GM21723 (cell line): ENCODE data around the gene PRRC2A.

ENCODE experiments used
- ATAC-seq: cut with Tn5 transposase; IDR thresholded peaks from one replicate; pipeline ENCODE4 v1.9.1; 2021; ENCODE audit warnings: mild to moderate bottlenecking, moderate library complexity; ENCODE audit not compliant: unreplicated experiment

The PRRC2A gene

DNA sequence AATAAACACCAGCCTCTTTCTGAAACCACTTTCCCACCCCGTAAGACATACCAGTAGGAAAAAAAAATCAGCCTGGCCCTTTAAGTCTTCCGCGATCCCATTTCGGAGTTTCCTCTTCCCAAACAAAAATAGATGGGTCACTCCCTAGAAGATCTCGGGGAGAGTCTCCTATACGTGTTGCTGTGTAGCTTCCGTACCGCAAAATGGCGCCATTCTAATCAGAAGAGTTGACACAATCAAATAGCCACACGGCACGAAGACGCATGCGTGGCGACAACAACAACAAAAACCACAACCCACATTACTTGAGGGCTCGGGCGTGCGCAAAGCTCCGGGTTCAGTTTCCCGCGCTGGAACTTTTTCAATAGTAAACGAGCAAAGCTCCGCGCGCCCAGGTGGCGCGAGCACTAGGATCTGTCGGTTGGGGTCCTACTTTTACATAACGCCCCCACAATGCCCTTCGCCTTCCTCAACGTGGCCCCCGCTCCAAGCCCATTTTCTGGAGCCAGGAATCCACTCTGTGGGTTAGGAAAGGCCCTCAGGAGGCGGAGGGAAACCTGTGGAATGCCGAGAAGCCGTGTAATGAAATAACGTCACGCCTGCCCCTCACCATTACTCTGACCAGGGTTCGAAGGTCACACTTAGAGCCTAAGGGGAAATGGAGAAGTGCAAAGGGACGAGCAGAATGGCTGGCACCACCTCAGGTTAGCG, 44.4 kb downstream of the PRRC2A start, which contains the start of gene GPANK1:
Gene GPANK1, minus strand, starts transcription at position 208 of the 711 bp plus-strand sequence. CDS start 519 bp downstream, outside the sequence.
- ATAC-seq, result peak; percentile 39

DNA sequence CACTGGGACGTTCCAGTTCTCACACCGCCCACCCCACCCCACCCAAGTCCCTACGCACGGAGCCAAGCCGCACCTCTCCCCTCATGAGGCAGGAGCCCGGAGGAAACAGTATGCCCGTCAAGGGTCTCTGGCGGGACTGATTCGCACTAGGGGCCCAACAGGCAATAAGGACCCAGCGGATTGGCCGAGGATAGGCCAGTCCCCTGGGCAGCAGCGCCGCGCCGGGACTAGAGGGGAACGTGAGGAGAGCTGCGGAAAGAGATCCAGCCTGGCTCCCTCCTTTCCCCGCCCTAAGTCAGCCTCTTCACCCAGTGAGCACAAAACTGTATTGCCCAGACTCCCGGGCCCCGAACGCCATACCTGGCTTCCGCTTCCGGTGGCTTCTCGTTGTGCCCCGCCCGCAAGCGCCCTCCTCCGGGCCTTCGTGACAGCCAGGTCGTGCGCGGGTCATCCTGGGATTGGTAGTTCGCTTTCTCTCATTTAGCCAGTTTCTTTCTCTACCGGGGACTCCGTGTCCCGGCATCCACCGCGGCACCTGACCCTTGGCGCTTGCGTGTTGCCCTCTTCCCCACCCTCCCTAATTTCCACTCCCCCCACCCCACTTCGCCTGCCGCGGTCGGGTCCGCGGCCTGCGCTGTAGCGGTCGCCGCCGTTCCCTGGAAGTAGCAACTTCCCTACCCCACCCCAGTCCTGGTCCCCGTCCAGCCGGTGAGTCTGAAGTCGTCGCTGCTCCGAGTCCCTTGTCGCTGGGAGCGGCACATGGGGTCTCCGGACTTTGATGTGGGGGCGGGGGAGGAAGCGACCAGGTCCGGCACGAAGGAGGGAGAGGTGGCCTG, 45.2 kb downstream of the PRRC2A start, which contains the start of gene CSNK2B:
Gene CSNK2B, plus strand, starts transcription at position 580 of the 836 bp plus-strand sequence. CDS start 752 bp downstream, outside the sequence.
- peak; percentile 76 for ATAC-seq

DNA sequence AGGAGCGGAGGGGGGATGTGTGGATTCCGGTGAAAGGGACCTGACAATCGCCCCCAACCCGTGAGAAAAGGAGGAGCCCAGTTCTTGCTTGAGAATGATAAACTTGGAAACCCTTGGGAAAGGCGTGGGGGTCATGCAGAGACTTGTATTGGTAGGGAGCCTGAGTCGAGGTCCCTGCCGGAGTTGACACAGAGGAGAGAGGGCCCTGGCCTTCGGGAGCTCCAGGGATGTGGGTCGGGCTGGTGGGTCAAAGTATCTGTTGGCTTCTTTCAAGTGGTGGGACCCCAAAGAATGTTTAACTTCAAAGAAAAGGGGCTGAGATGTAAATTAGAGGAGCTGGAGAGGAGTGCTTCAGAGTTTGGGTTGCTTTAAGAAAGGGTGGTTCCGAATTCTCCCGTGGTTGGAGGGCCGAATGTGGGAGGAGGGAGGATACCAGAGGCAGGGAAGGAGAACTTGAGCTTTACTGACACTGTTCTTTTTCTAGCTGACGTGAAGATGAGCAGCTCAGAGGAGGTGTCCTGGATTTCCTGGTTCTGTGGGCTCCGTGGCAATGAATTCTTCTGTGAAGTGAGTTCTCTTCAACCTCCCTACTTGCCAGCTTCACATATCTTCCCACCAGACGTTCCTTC, 45.9 kb downstream of the PRRC2A start:
- no peak for ATAC-seq

DNA sequence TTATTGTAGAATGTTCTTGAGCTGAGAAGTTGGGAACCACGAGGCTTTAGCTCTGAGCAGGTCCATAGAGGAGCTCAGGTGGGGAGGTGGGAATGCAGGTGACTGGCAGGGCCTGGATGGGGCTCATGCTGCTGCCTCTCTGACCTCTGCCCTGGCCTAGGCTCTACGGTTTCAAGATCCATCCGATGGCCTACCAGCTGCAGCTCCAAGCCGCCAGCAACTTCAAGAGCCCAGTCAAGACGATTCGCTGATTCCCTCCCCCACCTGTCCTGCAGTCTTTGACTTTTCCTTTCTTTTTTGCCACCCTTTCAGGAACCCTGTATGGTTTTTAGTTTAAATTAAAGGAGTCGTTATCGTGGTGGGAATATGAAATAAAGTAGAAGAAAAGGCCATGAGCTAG, 49.2 kb downstream of the PRRC2A start, which contains the start of gene LY6G5B:
Gene LY6G5B, plus strand, starts transcription at position 301 of the 400 bp plus-strand sequence. CDS start 975 bp downstream, outside the sequence.
- ATAC-seq, result no peak

DNA sequence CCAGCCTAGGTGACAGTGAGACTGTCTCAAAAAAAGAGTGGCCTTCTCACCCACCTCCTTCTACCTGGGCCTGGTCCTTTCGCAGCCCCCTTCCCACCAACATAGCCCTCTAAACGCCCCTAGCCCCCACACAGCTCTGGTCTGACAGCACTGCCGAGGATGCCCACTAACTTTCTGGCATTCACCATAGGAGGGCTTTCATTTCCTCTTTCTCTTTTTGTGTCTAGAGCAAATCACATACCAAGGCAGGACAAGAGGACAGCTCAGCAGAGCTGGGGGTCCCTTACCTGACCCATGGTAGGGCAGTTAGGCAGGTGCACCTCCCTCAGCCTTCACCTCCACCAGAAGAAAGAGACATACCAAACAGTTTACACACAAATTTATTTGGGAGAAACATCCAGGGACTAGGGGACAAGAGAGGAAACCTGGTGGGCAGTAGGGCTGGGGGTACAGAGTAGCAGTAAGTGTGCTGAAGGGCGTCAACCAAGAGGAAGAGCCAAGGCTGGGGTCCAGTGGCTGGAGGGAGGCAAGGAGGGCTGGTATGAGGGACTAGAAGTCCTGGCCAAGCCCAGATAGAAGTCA, 55.9 kb downstream of the PRRC2A start:
- ATAC-seq, result no peak

DNA sequence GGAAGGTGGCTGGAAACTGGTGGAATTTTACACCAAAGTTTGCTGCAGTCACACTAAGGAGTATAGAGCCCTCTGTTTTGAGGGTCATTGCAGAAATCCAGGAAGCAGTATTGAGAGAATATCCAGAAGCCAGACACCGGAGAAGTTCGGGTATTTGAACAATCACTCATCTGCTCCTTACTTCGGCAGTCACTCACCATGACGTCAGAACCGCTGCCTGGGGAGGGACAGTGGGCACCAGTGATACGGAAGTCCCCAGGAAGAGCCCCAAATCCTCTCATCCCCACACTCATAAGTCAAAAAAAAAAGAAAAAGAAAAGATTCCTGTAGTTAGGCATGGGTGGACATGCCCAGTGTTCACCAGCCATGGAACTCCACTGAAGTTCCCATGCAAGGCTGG, 56.4 kb downstream of the PRRC2A start:
- no peak for ATAC-seq

DNA sequence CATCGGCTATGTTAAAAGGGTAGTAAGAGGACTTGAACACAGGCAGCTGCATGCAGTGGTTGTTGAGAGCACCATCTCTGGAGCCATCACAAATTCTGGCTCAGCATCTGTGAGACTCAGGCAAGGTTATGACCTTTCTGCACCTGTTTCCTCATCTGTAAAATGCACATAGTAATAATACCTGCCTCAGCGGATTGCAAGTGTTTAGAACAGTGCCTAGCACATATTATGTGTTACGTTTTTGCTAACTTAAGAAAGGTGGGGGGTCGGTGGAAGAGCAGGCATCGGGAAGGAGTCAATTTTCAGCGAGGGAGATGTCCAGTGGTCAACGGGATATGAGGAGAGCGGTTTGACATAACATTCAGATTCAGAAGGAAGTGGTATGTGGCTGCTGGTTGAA, 57.4 kb downstream of the PRRC2A start:
- ATAC-seq, result no peak

DNA sequence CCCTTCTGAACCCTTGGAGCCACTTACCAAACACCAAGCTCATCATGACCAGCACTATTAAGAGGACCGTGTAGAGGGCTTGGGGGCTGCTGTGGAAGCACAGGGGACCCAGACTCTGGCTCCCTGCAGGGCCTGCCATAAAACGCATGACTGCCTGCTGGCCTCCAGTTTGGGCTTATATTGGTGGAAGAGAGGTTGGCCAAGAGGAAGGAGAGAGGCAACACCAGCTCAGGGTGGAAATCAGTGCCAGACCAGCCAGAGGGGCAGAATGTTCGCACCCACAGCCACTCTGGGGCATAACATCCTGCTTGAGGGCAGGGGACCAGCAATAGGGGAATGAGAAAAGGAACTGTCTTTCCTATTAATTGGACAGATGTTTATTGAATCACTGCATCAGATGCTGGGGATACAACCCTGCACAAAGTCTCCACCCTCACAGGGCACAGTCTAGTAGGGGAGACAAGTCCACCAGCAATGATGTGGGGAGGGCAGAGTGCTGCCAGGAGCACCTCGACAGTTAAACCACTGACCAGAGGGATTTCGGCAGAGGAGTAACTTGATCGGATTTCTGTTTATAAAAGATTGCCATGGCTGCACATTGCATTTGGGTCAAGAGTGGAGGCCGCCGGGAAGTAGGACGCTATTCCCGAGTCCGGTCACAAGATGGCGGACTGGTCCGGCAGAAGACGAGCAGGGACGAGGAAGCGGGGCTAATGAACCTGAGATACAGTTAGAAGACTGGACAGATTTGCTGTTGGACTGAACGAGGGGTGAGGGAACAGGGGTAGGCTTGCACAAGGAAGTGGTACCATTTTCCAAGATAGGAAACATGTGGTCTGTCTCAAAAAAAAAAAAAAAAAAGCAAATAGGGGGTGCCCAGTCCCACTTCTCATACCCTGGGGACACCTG, 60.0 kb downstream of the PRRC2A start, which contains the start of gene LY6G5C:
Gene LY6G5C, minus strand, starts transcription at position 842 of the 909 bp plus-strand sequence. Its CDS starts 694 bp downstream, at position 148.
- peak; percentile 72 for ATAC-seq

DNA sequence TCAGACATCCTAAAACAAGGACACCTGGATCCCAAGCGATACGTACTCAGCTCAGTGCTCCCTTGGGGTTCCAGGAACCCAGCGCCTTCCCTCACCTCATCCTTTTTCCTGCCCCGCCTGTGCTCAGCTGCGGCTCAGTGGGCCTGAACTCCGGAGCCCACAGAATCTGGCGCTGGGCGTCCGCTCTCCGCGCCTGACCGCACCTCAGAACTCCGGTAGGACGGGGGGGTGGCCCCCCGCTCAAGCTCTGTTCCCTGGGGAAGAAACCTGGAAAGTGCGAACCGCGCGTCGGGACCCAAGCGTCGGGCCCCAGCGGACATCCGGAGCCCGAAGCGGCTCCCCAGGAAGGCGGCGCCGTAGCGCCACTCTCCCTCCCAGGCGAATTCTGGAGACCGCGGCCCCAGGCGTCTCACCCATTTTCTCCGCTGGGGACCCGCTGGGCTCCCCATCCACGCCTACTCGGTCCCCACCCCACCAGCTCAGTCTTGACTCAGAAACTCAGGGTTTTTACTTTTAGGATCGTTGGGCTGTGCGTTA, 60.7 kb downstream of the PRRC2A start:
- ATAC-seq, result peak; percentile 26

DNA sequence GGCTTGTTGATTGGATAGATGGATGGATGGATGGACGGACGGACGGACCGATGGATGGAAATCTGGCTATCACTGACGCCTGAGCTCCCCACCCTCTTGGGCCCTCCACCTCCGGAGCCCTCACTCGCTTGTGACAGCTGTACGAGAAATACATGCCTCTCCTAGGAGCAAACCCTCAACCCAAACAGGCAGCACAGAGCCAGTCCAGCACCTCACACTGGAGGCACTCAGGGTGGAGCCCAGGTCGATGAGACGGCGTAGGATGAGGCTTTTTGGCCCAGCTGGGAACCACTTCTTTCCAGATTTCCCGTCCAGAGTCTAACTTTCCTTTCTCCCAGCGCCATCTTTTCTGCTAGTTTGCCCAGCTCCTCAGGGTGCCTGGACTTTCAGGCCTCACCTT, 63.1 kb downstream of the PRRC2A start:
- no peak for ATAC-seq

DNA sequence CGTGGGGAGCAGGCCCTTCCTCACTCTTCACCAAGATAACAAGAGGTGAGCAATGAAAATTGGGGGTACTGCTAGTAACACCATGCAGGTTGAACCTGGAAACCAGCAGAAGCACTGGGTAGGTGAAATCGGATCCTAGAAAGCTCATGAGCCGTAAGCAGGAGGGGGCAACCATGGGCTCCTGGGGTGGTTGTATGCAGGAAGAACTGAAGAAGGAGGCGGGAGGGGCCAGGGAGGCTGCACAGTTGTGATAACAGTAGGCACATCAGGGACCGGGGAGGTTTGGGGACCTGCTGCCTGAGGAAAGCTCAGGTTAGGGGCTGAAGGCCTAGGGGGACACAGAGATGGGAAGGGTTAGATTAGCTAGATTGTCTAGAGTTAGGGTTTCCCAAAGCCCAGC, 66.0 kb downstream of the PRRC2A start:
- no peak for ATAC-seq

DNA sequence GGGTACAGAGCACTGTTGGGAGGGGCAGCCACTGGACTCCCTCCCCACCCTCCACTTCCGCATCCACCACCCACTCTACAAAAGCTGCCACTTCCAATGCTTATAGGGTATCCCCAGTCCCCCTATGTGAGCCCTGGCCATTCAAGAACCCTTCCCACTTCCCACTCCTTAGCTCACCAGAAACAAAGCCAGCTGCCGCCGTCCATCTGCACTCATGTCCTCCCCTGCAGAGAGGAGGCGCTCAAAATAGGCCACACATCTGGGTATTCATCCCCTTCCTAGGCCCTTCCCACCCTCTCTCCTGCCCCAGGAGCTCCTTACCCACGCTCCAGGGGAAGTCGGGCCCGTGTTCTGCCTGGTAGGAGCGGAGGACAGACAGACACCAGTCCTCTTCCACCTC, 66.8 kb downstream of the PRRC2A start:
- ATAC-seq, result no peak
